GM12801 (cell line): ENCODE measurements around the gene INF2.

Experiments
- CTCF ChIP-seq: IDR thresholded peaks from one replicate; pipeline ENCODE4 v1.5.1; 2011; ENCODE audit warnings: control low read depth; ENCODE audit not compliant: insufficient read length; ENCODE audit errors: extremely low read depth

Gene INF2

GRCh38 chr14:104688505-104689108 lies 811 bp upstream of the INF2 start:
- no peak for TF ChIP-seq CTCF

- no peak for TF ChIP-seq CTCF
Measured at GRCh38 chr14:104689881-104690711, 678 bp downstream of the INF2 start.

GRCh38 chr14:104690861-104691455 lies 1.5 kb downstream of the INF2 start:
- no peak for TF ChIP-seq CTCF

GRCh38 chr14:104691546-104692260 lies 2.3 kb downstream of the INF2 start:
- no peak for TF ChIP-seq CTCF

GRCh38 chr14:104692261-104692938 lies 3.0 kb downstream of the INF2 start:
- no peak for TF ChIP-seq CTCF

- TF ChIP-seq CTCF, result no peak
Measured at GRCh38 chr14:104692939-104693315, 3.5 kb downstream of the INF2 start.
